Endothelial cell of umbilical vein (primary cell): ENCODE measurements around the gene ROCK2. TPM values are rescaled to one million over a fixed set of nuclear protein-coding genes. Genes with fewer than 3 reads are reported as not detected.

Experiments
- BruUV-seq: library from RNA; stranded (reverse); fragments of 400-500 nt; replicated peaks from 2 replicates; lab custom pipeline; 2021; lab: Mats Ljungman, UMichigan
- CTCF ChIA-PET: fragments of 300-600, 350-600 bp; sonication (Branson Sonifier 250); formaldehyde crosslinking; loops from one replicate; lab custom pipeline; 2021; ENCODE audit warnings: antibody characterized with exemption, inconsistent platforms; lab: Charles Lee
- POLR2A ChIA-PET: fragments of 300-600, 350-600 bp; sonication (Branson Sonifier 250); formaldehyde crosslinking; loops from one replicate; lab custom pipeline; 2021; ENCODE audit warnings: antibody characterized with exemption, inconsistent platforms; lab: Charles Lee
- DNase-seq: peaks from one replicate; pipeline ENCODE4 v3.0.0-alpha.2; 2011; ENCODE audit warnings: low read depth, low spot score
- FAIRE-seq: peaks from 2 replicates; lab custom pipeline; 2011; peaks lifted over from hg19 to GRCh38; lab: Jason Lieb, UNC
- H2AFZ ChIP-seq: 2 replicates; pipeline ENCODE4 v1.6.0; 2012; ENCODE audit warnings: low read depth, low read length, control low read depth, inconsistent platforms
- H3K27ac ChIP-seq: 2 replicates; pipeline ENCODE4 v1.5.1; 2011; ENCODE audit warnings: low read depth, mild to moderate bottlenecking, control low read depth, low read length, moderate library complexity; ENCODE audit not compliant: insufficient read depth
- H3K27me3 ChIP-seq, 2 experiments: 2 replicates each; pipeline versions ENCODE4 v1.6.0 to v1.6.1; 2011; ENCODE audit warnings: low read length in 2 of 2, mixed read lengths in 1 of 2; ENCODE audit not compliant: control insufficient read depth in 2 of 2, insufficient read depth in 2 of 2
- H3K36me3 ChIP-seq, 2 experiments: 2 replicates in 1 of 2; 3 replicates in 1 of 2; pipeline ENCODE4 v1.5.1; 2011; ENCODE audit warnings: low read length in 2 of 2, mild to moderate bottlenecking in 1 of 2, moderate library complexity in 1 of 2; ENCODE audit not compliant: control insufficient read depth in 2 of 2, insufficient read depth in 2 of 2; ENCODE audit errors: extremely low read depth in 1 of 2
- H3K4me1 ChIP-seq: 3 replicates; pipeline ENCODE4 v1.5.1; 2011; ENCODE audit warnings: mild to moderate bottlenecking, low read length; ENCODE audit not compliant: control insufficient read depth, insufficient read depth; ENCODE audit errors: extremely low read depth
- H3K4me2 ChIP-seq: 2 replicates; pipeline ENCODE4 v1.6.1; 2011; ENCODE audit warnings: low read length, control low read depth, mixed read lengths; ENCODE audit not compliant: insufficient read depth
- H3K4me3 ChIP-seq, 3 experiments: fragments of 200-600 bp in 1 of 3; sonication (generic), shearing (Covaris generic) in 1 of 3; replicated peaks in 1 of 3; 2 replicates each; pipeline ENCODE4 v1.5.1; 2011 to 2016; ENCODE audit warnings: control low read depth in 3 of 3, low read length in 3 of 3, mild to moderate bottlenecking in 2 of 3, inconsistent platforms in 1 of 3, low read depth in 1 of 3, moderate library complexity in 1 of 3; ENCODE audit not compliant: insufficient read depth in 1 of 3
- H3K79me2 ChIP-seq: 2 replicates; pipeline ENCODE4 v1.6.0; 2012; ENCODE audit warnings: low read length, inconsistent platforms; ENCODE audit not compliant: control insufficient read depth, insufficient read depth
- H3K9ac ChIP-seq: replicated peaks from 2 replicates; pipeline ENCODE3; 2011; ENCODE audit warnings: low read length, control low read depth; ENCODE audit not compliant: insufficient read depth; ENCODE audit errors: extremely low read depth
- H3K9me1 ChIP-seq: replicated peaks from 3 replicates; pipeline ENCODE4 v1.6.0; 2011; ENCODE audit warnings: mild to moderate bottlenecking, low read length; ENCODE audit not compliant: control insufficient read depth, insufficient read depth; ENCODE audit errors: extremely low read depth
- H3K9me3 ChIP-seq: replicated peaks from 2 replicates; pipeline ENCODE4 v1.5.1; 2012; ENCODE audit warnings: low read length, inconsistent platforms; ENCODE audit not compliant: control insufficient read depth, insufficient read depth
- H4K20me1 ChIP-seq: replicated peaks from 2 replicates; pipeline ENCODE3; 2011; ENCODE audit warnings: mild to moderate bottlenecking, low read length; ENCODE audit not compliant: control insufficient read depth, insufficient read depth; ENCODE audit errors: extremely low read depth
- EZH2 ChIP-seq: IDR thresholded peaks from 2 replicates; pipeline ENCODE4 v1.6.1; 2012; ENCODE audit warnings: borderline replicate concordance, low read depth, mild to moderate bottlenecking, moderate library complexity, low read length, inconsistent platforms; ENCODE audit not compliant: severe bottlenecking
- FOS ChIP-seq: IDR thresholded peaks from 2 replicates; pipeline ENCODE4 v1.6.1; 2011; ENCODE audit warnings: mild to moderate bottlenecking, low read length, moderate library complexity, borderline replicate concordance; ENCODE audit not compliant: insufficient read depth
- GATA2 ChIP-seq: IDR thresholded peaks from 2 replicates; pipeline ENCODE4 v1.7.0; 2011; ENCODE audit warnings: low read depth, mild to moderate bottlenecking, moderate library complexity, mixed read lengths, low read length; ENCODE audit not compliant: insufficient read length, insufficient read depth
- JUN ChIP-seq: IDR thresholded peaks from 2 replicates; pipeline ENCODE4 v1.6.1; 2011; ENCODE audit warnings: borderline replicate concordance, low read depth; ENCODE audit not compliant: insufficient read length, insufficient read depth
- MAX ChIP-seq: IDR thresholded peaks from 2 replicates; pipeline ENCODE4 v1.6.1; 2011; ENCODE audit not compliant: insufficient read depth, insufficient read length
- MYC ChIP-seq: IDR thresholded peaks from one replicate; pipeline ENCODE4 v1.6.1; 2011; ENCODE audit warnings: mild to moderate bottlenecking, low read depth, low read length
- POLR2A ChIP-seq: IDR thresholded peaks from 2 replicates; pipeline ENCODE4 v1.6.1; 2012; ENCODE audit warnings: low read depth, mild to moderate bottlenecking, control low read depth, low read length
- POLR2AphosphoS5 ChIP-seq: IDR thresholded peaks from 2 replicates; pipeline ENCODE4 v1.6.1; 2012; ENCODE audit warnings: low read depth, mild to moderate bottlenecking, control low read depth, low read length, moderate library complexity; ENCODE audit not compliant: insufficient read depth
- dilution Hi-C: fragments of 300-500 bp; cut with MboI; formaldehyde crosslinking; loops from one replicate; pipeline ENCODE4 v1.15.0; 2019; ENCODE audit warnings: low sequenced_read_pairs; ENCODE audit not compliant: extremely low pct_ligation_motif_present
- intact Hi-C: fragments of 100-400 bp; cut with micrococcal nuclease; formaldehyde crosslinking; loops from one replicate; pipeline ENCODE4 v1.10.0; 2022
- polyA plus RNA-seq, 4 experiments: library from polyadenylated mRNA; depleted of rRNA in 3 of 4; stranded (reverse) in 3 of 4; unstranded in 1 of 4; fragments of >200 nt; gene quantifications; 2 replicates each; pipeline versions ENCODE4 v1.2.1 to v1.2.3, GENCODE V29; 2011 to 2012; ENCODE audit warnings: missing spikeins in 1 of 4
- total RNA-seq: library from RNA; stranded (reverse); gene quantifications from 2 replicates; pipeline ENCODE4 v1.2.3, GENCODE V29; 2021
- TF ChIP-seq, protein P1 (sequence below), 2 donors: IDR thresholded peaks; 1 replicate in 1 of 2; 2 replicates in 1 of 2; pipeline ENCODE4 v1.5.1; 2011; ENCODE audit warnings: low read length in 2 of 2, mild to moderate bottlenecking in 2 of 2, moderate library complexity in 2 of 2, control low read depth in 1 of 2, inconsistent platforms in 1 of 2, low read depth in 1 of 2; ENCODE audit not compliant: insufficient read depth in 1 of 2; ENCODE audit errors: extremely low read depth in 1 of 2

ROCK2 gene
- total and polyA plus RNA-seq, 2 donors (not counting 3 experiments of a cell fraction or from before 2014, with no cell fraction given), result 5.2 to 56.5 TPM

DNA sequence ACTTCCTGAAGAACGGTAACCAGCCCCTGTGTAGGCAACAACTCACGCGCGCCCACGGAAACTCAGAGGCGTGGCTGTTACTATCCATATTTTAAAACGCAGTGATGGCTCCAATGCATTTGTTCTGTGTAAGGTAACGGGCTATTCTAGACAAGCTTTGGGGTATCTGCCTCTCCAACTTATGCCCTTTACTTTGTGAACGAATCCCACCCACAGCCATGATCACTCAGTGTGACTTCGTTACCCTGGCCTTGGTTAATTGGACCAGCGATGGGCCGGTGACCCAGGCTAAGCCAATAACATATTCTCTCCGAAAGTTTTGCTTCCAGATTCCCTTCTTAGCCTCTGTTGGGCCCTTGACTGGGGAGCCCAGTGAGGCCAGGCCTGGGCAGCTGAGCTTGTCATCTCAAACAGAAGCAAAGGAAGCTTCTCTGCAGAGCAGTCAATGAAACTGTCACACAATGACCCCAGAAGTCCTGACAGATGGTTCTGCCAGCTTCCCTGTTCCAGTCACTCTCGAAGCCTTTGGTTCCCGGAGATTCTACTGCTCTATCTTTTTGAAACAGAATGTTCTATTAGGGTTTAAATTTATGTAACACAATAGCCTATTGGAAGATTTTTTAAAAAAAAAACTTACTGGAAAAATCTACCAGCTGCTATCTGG lies 30.7 kb upstream of the ROCK2 start:
- Histone ChIP-seq H3K4me3 (no peak overlapping the region), H4K20me1 (no peaks in the 10 kb centered on the region), H3K27me3 (no peaks in the 10 kb centered on the region), H2AFZ (peak overlapping the region; percentile 84), H3K36me3 (no peaks in the 10 kb centered on the region), H3K9me1 (no peaks in the 10 kb centered on the region), H3K4me1 (peaks cover 9% of the 10 kb centered on the region), H3K9ac (peak overlapping the region; percentile 66), H3K9me3 (no peaks in the 10 kb centered on the region), H3K4me2 (no peak overlapping the region), H3K27ac (peak overlapping the region; percentile 68), H3K79me2 (no peaks in the 10 kb centered on the region)
- POLR2A ChIA-PET, result interaction anchor here (1.8 kb wide), 1 partner anchor 30 kb away, joined by 10 read pairs; the partner anchor contains the start of gene ROCK2
- intact Hi-C loops (loop anchor here (2.0 kb wide), 1 partner anchor 32 kb away; no protein-coding TSS in a partner anchor), dilution Hi-C loops (no loop called here)
- no TSS peak for BruUV-seq
- FAIRE-seq (no peak), DNase-seq (no peak)
- TF ChIP-seq, protein P1, sequence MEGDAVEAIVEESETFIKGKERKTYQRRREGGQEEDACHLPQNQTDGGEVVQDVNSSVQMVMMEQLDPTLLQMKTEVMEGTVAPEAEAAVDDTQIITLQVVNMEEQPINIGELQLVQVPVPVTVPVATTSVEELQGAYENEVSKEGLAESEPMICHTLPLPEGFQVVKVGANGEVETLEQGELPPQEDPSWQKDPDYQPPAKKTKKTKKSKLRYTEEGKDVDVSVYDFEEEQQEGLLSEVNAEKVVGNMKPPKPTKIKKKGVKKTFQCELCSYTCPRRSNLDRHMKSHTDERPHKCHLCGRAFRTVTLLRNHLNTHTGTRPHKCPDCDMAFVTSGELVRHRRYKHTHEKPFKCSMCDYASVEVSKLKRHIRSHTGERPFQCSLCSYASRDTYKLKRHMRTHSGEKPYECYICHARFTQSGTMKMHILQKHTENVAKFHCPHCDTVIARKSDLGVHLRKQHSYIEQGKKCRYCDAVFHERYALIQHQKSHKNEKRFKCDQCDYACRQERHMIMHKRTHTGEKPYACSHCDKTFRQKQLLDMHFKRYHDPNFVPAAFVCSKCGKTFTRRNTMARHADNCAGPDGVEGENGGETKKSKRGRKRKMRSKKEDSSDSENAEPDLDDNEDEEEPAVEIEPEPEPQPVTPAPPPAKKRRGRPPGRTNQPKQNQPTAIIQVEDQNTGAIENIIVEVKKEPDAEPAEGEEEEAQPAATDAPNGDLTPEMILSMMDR (IDR thresholded peaks at IDR 0.05; ENCODE audit: extremely low read depth in 1 of 2, insufficient read depth in 1 of 2, low read depth in 1 of 2, low read length in 2 of 2), result no peak
- TF ChIP-seq EZH2, result no peak
- TF ChIP-seq JUN, result no peak
- no peak for TF ChIP-seq MAX
- no peak for TF ChIP-seq GATA2
- no peak for TF ChIP-seq POLR2AphosphoS5
- no peak for TF ChIP-seq POLR2A
- no peak for TF ChIP-seq FOS
- TF ChIP-seq MYC, result no peak
- CTCF ChIA-PET, result interaction anchor here (0.9 to 3.6 kb wide), 11 partner anchors 7 to 242 kb away, joined by 3 to 26 read pairs (median 5); partner anchors contain the start of gene ROCK2
